Liver (tissue), 9 donors: ENCODE results near the gene TMEM200A. TPM values are rescaled to one million over a fixed set of nuclear protein-coding genes. Genes with fewer than 3 reads are reported as not detected.

Source experiments
- DNase-seq: peaks from one replicate; pipeline ENCODE4 v3.0.0-alpha.2; 2017; ENCODE audit warnings: low spot score
- H3K27ac ChIP-seq, 2 donors: one replicate each; pipeline ENCODE4 v1.7.0; 2013; ENCODE audit warnings: inconsistent platforms in 2 of 2, low read length in 2 of 2, control low read depth in 1 of 2, low read depth in 1 of 2, mild to moderate bottlenecking in 1 of 2
- H3K27me3 ChIP-seq, 4 donors: one replicate each; pipeline versions ENCODE4 v1.6.1 to v1.7.0; 2013; ENCODE audit warnings: low read length in 3 of 4, inconsistent platforms in 1 of 4, mild to moderate bottlenecking in 1 of 4, moderate library complexity in 1 of 4; ENCODE audit not compliant: control insufficient read depth in 4 of 4, insufficient read depth in 4 of 4
- H3K36me3 ChIP-seq, 4 donors: one replicate each; pipeline versions ENCODE4 v1.6.1 to v1.7.0; 2013; ENCODE audit warnings: low read length in 3 of 4, mild to moderate bottlenecking in 3 of 4, low read depth in 1 of 4, moderate library complexity in 1 of 4; ENCODE audit not compliant: control insufficient read depth in 4 of 4, insufficient read depth in 3 of 4
- H3K4me1 ChIP-seq, 4 donors: one replicate each; pipeline versions ENCODE4 v1.6.1 to v1.7.0; 2013; ENCODE audit warnings: low read length in 3 of 4, mild to moderate bottlenecking in 3 of 4, moderate library complexity in 1 of 4; ENCODE audit not compliant: control insufficient read depth in 4 of 4, insufficient read depth in 4 of 4
- H3K4me3 ChIP-seq, 3 donors: one replicate each; pipeline versions ENCODE4 v1.6.1 to v1.7.0; 2013; ENCODE audit warnings: low read length in 3 of 3, control low read depth in 1 of 3, low read depth in 1 of 3, mild to moderate bottlenecking in 1 of 3
- H3K9ac ChIP-seq, 2 donors: one replicate each; pipeline ENCODE4 v1.7.0; 2013; ENCODE audit warnings: low read length in 2 of 2, mild to moderate bottlenecking in 2 of 2, moderate library complexity in 2 of 2, control low read depth in 1 of 2, low read depth in 1 of 2
- H3K9me3 ChIP-seq, 4 donors: one replicate each; pipeline versions ENCODE4 v1.6.1 to v1.7.0; 2013; ENCODE audit warnings: low read length in 3 of 4; ENCODE audit not compliant: control insufficient read depth in 4 of 4
- ATF3 ChIP-seq: IDR thresholded peaks from 2 replicates; pipeline ENCODE4 v1.6.1; 2016; ENCODE audit warnings: antibody characterized with exemption
- CTCF ChIP-seq: fragments of 150-350 bp; IDR thresholded peaks from 2 replicates; pipeline ENCODE4 v1.5.1; 2017; ENCODE audit warnings: improper control_type of control experiment, low read depth, low read length; ENCODE audit not compliant: missing input control
- FOXA2 ChIP-seq: IDR thresholded peaks from 2 replicates; pipeline ENCODE4 v1.6.1; 2016; ENCODE audit warnings: antibody characterized with exemption
- GABPA ChIP-seq, 2 donors: IDR thresholded peaks in 1 of 2; conservative IDR thresholded peaks in 1 of 2; 2 replicates each; pipeline ENCODE4 v1.6.1; 2016; ENCODE audit warnings: antibody characterized with exemption in 2 of 2, mild to moderate bottlenecking in 1 of 2, moderate library complexity in 1 of 2
- HNF4A ChIP-seq, 2 donors: conservative IDR thresholded peaks; 2 replicates each; pipeline ENCODE4 v1.6.1; 2016; ENCODE audit warnings: antibody characterized with exemption in 2 of 2, mild to moderate bottlenecking in 2 of 2
- JUND ChIP-seq, 2 donors: IDR thresholded peaks; 2 replicates each; pipeline ENCODE4 v1.6.1; 2016; ENCODE audit warnings: antibody characterized with exemption in 2 of 2
- MAX ChIP-seq: IDR thresholded peaks from 2 replicates; pipeline ENCODE4 v1.6.1; 2016; ENCODE audit warnings: antibody characterized with exemption
- NR2F2 ChIP-seq: IDR thresholded peaks from 2 replicates; pipeline ENCODE4 v1.6.1; 2016; ENCODE audit warnings: antibody characterized with exemption
- RAD21 ChIP-seq, 2 donors: IDR thresholded peaks; 2 replicates each; pipeline ENCODE4 v1.6.1; 2016; ENCODE audit warnings: antibody characterized with exemption in 2 of 2, mild to moderate bottlenecking in 2 of 2
- REST ChIP-seq: IDR thresholded peaks from 2 replicates; pipeline ENCODE4 v1.6.1; 2016; ENCODE audit warnings: antibody characterized with exemption, mild to moderate bottlenecking
- SP1 ChIP-seq: IDR thresholded peaks from 2 replicates; pipeline ENCODE4 v1.6.1; 2018; ENCODE audit warnings: antibody characterized with exemption, mild to moderate bottlenecking
- TAF1 ChIP-seq: conservative IDR thresholded peaks from 2 replicates; pipeline ENCODE4 v1.6.1; 2016; ENCODE audit warnings: antibody characterized with exemption, mild to moderate bottlenecking
- YY1 ChIP-seq: IDR thresholded peaks from 2 replicates; pipeline ENCODE4 v1.6.1; 2016; ENCODE audit warnings: antibody characterized with exemption, mild to moderate bottlenecking
- ZBTB33 ChIP-seq: IDR thresholded peaks from 2 replicates; pipeline ENCODE4 v1.6.1; 2016; ENCODE audit warnings: antibody characterized with exemption
- WGBS: extraction: QIAGEN DNeasy Blood & Tissue Kit; methylation state at CpG from one replicate; pipeline ENCODE4 v1.1.7; 2013; 5-methylcytosine and 5-hydroxymethylcytosine counted together
- polyA plus RNA-seq, 2 donors: library from polyadenylated mRNA; stranded (reverse) in 1 of 2; unstranded in 1 of 2; fragments of 200-250 nt in 1 of 2; fragments of >200 nt in 1 of 2; fragmentation: Nextera tagmentation in 1 of 2; extraction: Ambion mirVana in 1 of 2; gene quantifications; one replicate each; pipeline versions ENCODE4 v1.2.1 to v1.2.3, GENCODE V29; 2013 to 2015
- total RNA-seq, 2 donors: library from RNA; depleted of rRNA; stranded (reverse); fragments of >200 nt; gene quantifications; one replicate each; pipeline ENCODE4 v1.2.3, GENCODE V29; 2014
- donor health status: healthy.
- donor health status: healthy.
- donor health status: healthy.
- donor health status: healthy.
- donor health status: healthy.

TMEM200A gene
- total and polyA plus RNA-seq, 4 donors = 0.08 to 0.33 (median 0.09) TPM

- no peaks in the 10 kb centered on the region for H3K9me3 ChIP-seq
- H3K27me3 ChIP-seq = no peaks in the 10 kb centered on the region
- TF ChIP-seq SP1 (no peak), GABPA (IDR thresholded peaks at IDR 0.05 in 1 of 2, conservative IDR thresholded peaks at IDR 0.05 in 1 of 2) (no peak), YY1 (no peak), REST (no peak), RAD21 (IDR thresholded peaks at IDR 0.05) (no peak), NR2F2 (no peak), CTCF (no peak), TAF1 (no peak), HNF4A (conservative IDR thresholded peaks at IDR 0.05) (no peak), FOXA2 (no peak), MAX (no peak), ATF3 (no peak)
- DNase-seq = no peak
- no peak overlapping the region for H3K27ac ChIP-seq
- H3K4me1 ChIP-seq = no peaks in the 10 kb centered on the region
- no peak overlapping the region for H3K9ac ChIP-seq
- H3K36me3 ChIP-seq = no peaks in the 10 kb centered on the region
- no peak overlapping the region for H3K4me3 ChIP-seq
- 89% methylated on average over 1 of the region's 1 CpG for WGBS
These were observed 11.1 kb downstream of the TMEM200A start for GRCh38 chr6:130376936-130377335.

- no peak overlapping the region for H3K27ac ChIP-seq
- H3K27me3 ChIP-seq = no peaks in the 10 kb centered on the region
- no peak overlapping the region for H3K9ac ChIP-seq
- TF ChIP-seq ZBTB33 = no peak
- TF ChIP-seq HNF4A (conservative IDR thresholded peaks at IDR 0.05) = no peak
- no peak for TF ChIP-seq MAX
- TF ChIP-seq JUND (IDR thresholded peaks at IDR 0.05) = no peak
- no peak for TF ChIP-seq CTCF
- no peak for DNase-seq
- H3K4me3 ChIP-seq = no peak overlapping the region
- H3K9me3 ChIP-seq = no peaks in the 10 kb centered on the region
- H3K4me1 ChIP-seq = no peaks in the 10 kb centered on the region
- H3K36me3 ChIP-seq = no peaks in the 10 kb centered on the region
These were observed 11.6 kb downstream of the TMEM200A start for GRCh38 chr6:130377371-130377770.
